Esophagus (tissue), 2 donors: ENCODE data around the gene ERICH2. TPM values are rescaled to one million over a fixed set of nuclear protein-coding genes. Genes with fewer than 3 reads are reported as not detected.

Experiments used
- H3K27ac ChIP-seq, 2 donors: one replicate each; pipeline ENCODE4 v1.5.1; 2013; ENCODE audit warnings: low read depth in 2 of 2, mild to moderate bottlenecking in 2 of 2, inconsistent platforms in 1 of 2, low read length in 1 of 2, moderate library complexity in 1 of 2
- H3K27me3 ChIP-seq, 2 donors: one replicate each; pipeline ENCODE4 v1.6.1; 2013; ENCODE audit warnings: low read length in 2 of 2, control low read depth in 1 of 2, mild to moderate bottlenecking in 1 of 2; ENCODE audit not compliant: insufficient read depth in 2 of 2, control insufficient read depth in 1 of 2
- H3K36me3 ChIP-seq, 2 donors: one replicate each; pipeline ENCODE4 v1.6.1; 2013; ENCODE audit warnings: low read length in 1 of 2; ENCODE audit not compliant: control insufficient read depth in 2 of 2, insufficient read depth in 2 of 2
- H3K4me1 ChIP-seq, 2 donors: one replicate each; pipeline ENCODE4 v1.6.1; 2013; ENCODE audit warnings: low read length in 1 of 2; ENCODE audit not compliant: control insufficient read depth in 2 of 2, insufficient read depth in 2 of 2
- H3K4me3 ChIP-seq, 2 donors: one replicate each; pipeline ENCODE4 v1.5.1; 2013; ENCODE audit warnings: low read length in 2 of 2, mild to moderate bottlenecking in 2 of 2, low read depth in 1 of 2, moderate library complexity in 1 of 2
- H3K9me3 ChIP-seq, 2 donors: one replicate each; pipeline ENCODE4 v1.6.1; 2013; ENCODE audit warnings: mild to moderate bottlenecking in 2 of 2, low read depth in 1 of 2, low read length in 1 of 2, moderate library complexity in 1 of 2; ENCODE audit not compliant: control insufficient read depth in 2 of 2, insufficient read depth in 1 of 2
- WGBS, 2 donors: extraction: QIAGEN DNeasy Blood & Tissue Kit; methylation state at CpG; one replicate each; pipeline ENCODE4 v1.1.7; 2013; 5-methylcytosine and 5-hydroxymethylcytosine counted together
- polyA plus RNA-seq, 2 donors: library from polyadenylated mRNA; stranded (reverse); fragments of 200-250 nt; gene quantifications; one replicate each; pipeline ENCODE4 v1.2.3, GENCODE V29; 2013
- donor health status: healthy with polysubstance abuse.
- donor health status: Bipolar disorder and iron deficiency.

Gene ERICH2
- polyA plus RNA-seq, 2 donors: 0.32 TPM; not detected in 1

GRCh38 chr2:170829036-170829435, 58.9 kb downstream of the ERICH2 start:
- no peak overlapping the region for H3K4me3 ChIP-seq
- 57 to 71% methylated on average over 2 of the region's 2 CpGs for WGBS, 2 donors
- no peaks in the 10 kb centered on the region for H3K36me3 ChIP-seq
- no peaks in the 10 kb centered on the region for H3K27me3 ChIP-seq
- H3K9me3 ChIP-seq: no peaks in the 10 kb centered on the region
- no peaks in the 10 kb centered on the region for H3K4me1 ChIP-seq
- no peak overlapping the region for H3K27ac ChIP-seq

DNA sequence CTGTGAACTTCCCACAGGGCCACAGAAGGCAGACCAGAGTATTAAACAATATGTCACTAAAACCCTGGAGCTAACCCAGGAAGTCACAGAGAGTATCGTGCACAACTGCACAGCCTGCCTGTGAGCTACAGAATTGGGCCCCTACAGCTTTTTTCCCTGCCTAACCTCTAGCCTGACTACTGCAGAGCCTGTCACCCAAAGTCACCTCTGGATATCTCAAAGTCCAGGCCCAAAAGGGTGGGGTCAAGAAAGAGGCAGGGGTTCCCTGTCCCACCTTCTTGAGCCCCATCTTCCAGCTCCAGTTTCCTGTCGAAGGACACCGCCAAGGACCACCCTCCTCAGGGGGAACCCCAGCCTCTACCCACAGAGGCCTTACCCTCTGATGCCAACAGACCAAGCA, 60.0 kb downstream of the ERICH2 start:
- Histone ChIP-seq H3K27me3 (no peaks in the 10 kb centered on the region), H3K9me3 (no peaks in the 10 kb centered on the region), H3K4me3 (no peak overlapping the region), H3K36me3 (no peaks in the 10 kb centered on the region), H3K27ac (no peak overlapping the region), H3K4me1 (no peaks in the 10 kb centered on the region)
- 92% methylated on average over 3 of the region's 3 CpGs for whole genome bisulfite sequencing, 2 donors

GRCh38 chr2:170831115-170831514, 60.9 kb downstream of the ERICH2 start:
- Histone ChIP-seq H3K9me3 (no peaks in the 10 kb centered on the region), H3K27ac (no peak overlapping the region), H3K4me3 (no peak overlapping the region), H3K36me3 (no peaks in the 10 kb centered on the region), H3K27me3 (no peaks in the 10 kb centered on the region), H3K4me1 (no peaks in the 10 kb centered on the region)
- 91 to 93% methylated on average over 4 of the region's 4 CpGs for WGBS, 2 donors

DNA sequence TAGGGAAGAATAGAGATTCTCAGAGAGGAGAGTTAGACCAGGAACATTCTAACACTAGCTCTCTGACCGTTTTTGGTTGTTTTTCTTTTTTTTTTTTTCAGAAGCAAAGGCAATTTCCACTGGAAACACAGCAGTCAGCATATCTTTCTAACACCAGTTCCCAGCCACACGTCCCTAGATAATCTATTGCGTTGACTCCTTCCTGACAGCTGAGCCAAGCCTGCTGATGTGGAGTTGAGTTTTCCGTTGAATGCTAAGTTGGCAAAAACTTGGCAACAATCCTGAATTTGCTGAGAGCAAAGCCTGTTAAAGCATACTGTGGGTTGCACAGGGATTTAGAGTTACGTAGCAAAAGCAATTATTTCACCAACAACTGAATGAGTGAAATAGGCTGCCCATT, 65.8 kb downstream of the ERICH2 start:
- Histone ChIP-seq H3K9me3 (no peaks in the 10 kb centered on the region), H3K4me3 (no peak overlapping the region), H3K27ac (no peak overlapping the region), H3K36me3 (no peaks in the 10 kb centered on the region), H3K4me1 (no peaks in the 10 kb centered on the region), H3K27me3 (no peaks in the 10 kb centered on the region)
- WGBS, 2 donors: 48 to 59% methylated on average over 5 of the region's 5 CpGs

DNA sequence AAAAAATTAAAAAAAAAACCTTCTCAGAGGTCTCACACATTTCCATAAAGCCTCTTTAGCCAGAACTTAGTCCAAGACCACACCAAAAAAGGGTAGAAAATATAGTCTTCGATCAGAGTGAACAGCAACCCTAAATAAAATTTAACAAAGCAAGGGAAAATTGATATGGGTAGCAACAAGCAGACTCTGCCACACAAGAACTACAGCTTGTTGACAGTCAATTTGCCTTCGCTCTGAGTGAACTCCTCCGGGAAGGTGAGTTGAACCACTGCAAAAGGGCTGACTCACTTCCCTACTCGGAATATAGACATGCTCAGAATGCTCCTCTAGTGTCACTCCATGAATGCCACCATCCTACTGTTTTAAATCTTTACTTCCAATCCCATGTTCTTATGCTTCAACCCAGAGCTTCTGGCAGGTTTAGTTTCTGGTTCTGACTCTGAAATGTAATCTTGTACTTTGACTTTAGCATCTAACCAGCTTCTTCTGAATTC, 70.6 kb downstream of the ERICH2 start:
- Histone ChIP-seq H3K4me1 (no peaks in the 10 kb centered on the region), H3K27me3 (no peaks in the 10 kb centered on the region), H3K4me3 (no peak overlapping the region), H3K27ac (no peak overlapping the region), H3K36me3 (no peaks in the 10 kb centered on the region), H3K9me3 (no peaks in the 10 kb centered on the region)
- 79 to 85% methylated on average over 4 of the region's 4 CpGs for WGBS, 2 donors

- H3K4me1 ChIP-seq: no peaks in the 10 kb centered on the region
- H3K4me3 ChIP-seq: no peak overlapping the region
- no peak overlapping the region for H3K27ac ChIP-seq
- H3K9me3 ChIP-seq: no peaks in the 10 kb centered on the region
- WGBS, 2 donors: 75 to 88% methylated on average over 2 of the region's 2 CpGs
- H3K36me3 ChIP-seq: no peaks in the 10 kb centered on the region
- H3K27me3 ChIP-seq: no peaks in the 10 kb centered on the region
Measured at GRCh38 chr2:170842785-170843184, 72.6 kb downstream of the ERICH2 start.

DNA sequence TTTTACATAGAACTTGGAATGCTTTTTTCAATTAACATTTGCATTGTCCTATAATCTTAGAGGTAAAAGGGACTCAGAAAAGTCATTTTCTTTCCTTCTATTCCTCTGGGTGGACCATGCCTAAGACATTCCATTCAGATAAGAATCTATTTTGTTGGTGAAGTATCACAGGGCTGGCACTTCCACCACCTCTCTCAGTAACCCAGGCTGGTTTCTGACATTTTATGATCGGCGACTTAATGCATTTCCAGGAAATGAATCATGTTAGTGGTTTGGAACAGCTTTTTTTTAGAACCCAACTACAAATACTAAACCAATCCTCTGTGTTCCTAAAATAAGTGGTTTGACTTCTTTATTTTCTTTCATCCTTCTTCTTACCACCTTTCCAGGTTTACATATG, 73.5 kb downstream of the ERICH2 start:
- Histone ChIP-seq H3K4me3 (no peak overlapping the region), H3K36me3 (no peaks in the 10 kb centered on the region), H3K9me3 (no peaks in the 10 kb centered on the region), H3K27ac (no peak overlapping the region), H3K4me1 (no peaks in the 10 kb centered on the region), H3K27me3 (no peaks in the 10 kb centered on the region)
- WGBS, 2 donors: 54 to 57% methylated on average over 2 of the region's 2 CpGs

DNA sequence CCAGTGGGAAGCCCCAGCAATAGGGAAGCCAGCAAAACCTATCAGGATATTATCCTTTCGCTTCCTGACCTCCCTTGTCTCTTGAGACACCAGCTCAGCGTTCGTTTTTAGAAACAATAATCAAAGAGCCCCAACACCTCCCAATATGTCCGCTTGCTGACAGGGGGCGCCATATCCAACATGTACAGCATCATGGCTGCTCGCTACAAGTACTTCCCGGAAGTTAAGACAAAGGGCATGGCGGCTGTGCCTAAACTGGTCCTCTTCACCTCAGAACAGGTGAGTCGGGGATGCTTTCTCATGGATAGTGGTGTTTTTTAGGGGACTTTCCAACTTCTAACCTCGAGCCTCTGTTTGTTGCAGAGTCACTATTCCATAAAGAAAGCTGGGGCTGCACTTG, 75.2 kb downstream of the ERICH2 start:
- WGBS, 2 donors: 79 to 83% methylated on average over 10 of the region's 10 CpGs
- Histone ChIP-seq H3K27ac (no peak overlapping the region), H3K4me3 (no peak overlapping the region), H3K27me3 (no peaks in the 10 kb centered on the region), H3K36me3 (no peaks in the 10 kb centered on the region), H3K4me1 (no peaks in the 10 kb centered on the region), H3K9me3 (no peaks in the 10 kb centered on the region)

- no peaks in the 10 kb centered on the region for H3K9me3 ChIP-seq
- no peaks in the 10 kb centered on the region for H3K4me1 ChIP-seq
- no peaks in the 10 kb centered on the region for H3K36me3 ChIP-seq
- H3K27me3 ChIP-seq: no peaks in the 10 kb centered on the region
- H3K4me3 ChIP-seq: no peak overlapping the region
- H3K27ac ChIP-seq: no peak overlapping the region
Measured at GRCh38 chr2:170846314-170846713, 76.1 kb downstream of the ERICH2 start.

DNA sequence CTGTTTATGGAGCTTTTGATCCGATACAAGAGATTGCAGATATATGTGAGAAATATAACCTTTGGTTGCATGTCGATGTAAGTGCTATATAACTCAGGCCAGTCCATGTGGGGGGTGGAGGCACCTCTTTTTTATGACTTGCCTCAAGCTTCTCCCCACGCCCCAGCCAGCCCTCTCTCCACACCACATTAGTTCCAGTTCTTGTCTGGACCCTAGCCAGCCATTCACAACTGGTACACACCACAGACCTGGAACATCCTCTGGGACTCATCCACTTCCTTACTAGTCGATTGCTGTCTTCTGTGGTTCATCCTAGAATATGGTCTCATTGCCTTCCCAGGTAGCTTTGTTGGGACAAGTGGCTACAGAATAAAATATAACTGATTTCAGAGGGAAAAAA, 77.5 kb downstream of the ERICH2 start:
- 81 to 85% methylated on average over 4 of the region's 4 CpGs for WGBS, 2 donors
- no peak overlapping the region for H3K27ac ChIP-seq
- no peaks in the 10 kb centered on the region for H3K36me3 ChIP-seq
- no peak overlapping the region for H3K4me3 ChIP-seq
- H3K27me3 ChIP-seq: no peaks in the 10 kb centered on the region
- no peaks in the 10 kb centered on the region for H3K4me1 ChIP-seq
- H3K9me3 ChIP-seq: no peaks in the 10 kb centered on the region
